B cell (primary cell): Measurements from ENCODE around the gene HMGN4. TPM values are rescaled to one million over a fixed set of nuclear protein-coding genes. Genes with fewer than 3 reads are reported as not detected.

Experiments
- ATAC-seq: fragments of 200-7000 bp; cut with Tn5 transposase; one replicate; pipeline ENCODE4 v1.10.0; 2021; ENCODE audit warnings: low read depth, mild to moderate bottlenecking, moderate number of reproducible peaks, moderate library complexity
- CTCF ChIA-PET: fragments of 350-600 bp; sonication (Branson Sonifier 250); formaldehyde crosslinking; loops from one replicate; lab custom pipeline; 2021; ENCODE audit warnings: antibody characterized with exemption, inconsistent platforms; lab: Charles Lee
- POLR2A ChIA-PET: fragments of 350-600 bp; sonication (Branson Sonifier 250); formaldehyde crosslinking; loops from one replicate; lab custom pipeline; 2021; ENCODE audit warnings: antibody characterized with exemption; lab: Charles Lee
- DNase-seq: peaks from one replicate; pipeline ENCODE4 v3.0.0; 2013
- H2AFZ ChIP-seq: 2 replicates; pipeline ENCODE4 v1.6.1; 2012; ENCODE audit warnings: mild to moderate bottlenecking, low read depth, low read length; ENCODE audit not compliant: insufficient read depth, poor library complexity, severe bottlenecking
- H3K27ac ChIP-seq, 2 donors: 1 replicate in 1 of 2; 2 replicates in 1 of 2; pipeline ENCODE4 v1.5.1; 2012 to 2013; ENCODE audit warnings: low read length in 2 of 2, mild to moderate bottlenecking in 2 of 2, moderate library complexity in 1 of 2
- H3K27me3 ChIP-seq, 4 experiments: fragments of 200-600 bp in 1 of 4; sonication (generic) in 1 of 4; replicated peaks in 1 of 4; 1 replicate in 2 of 4; 2 replicates in 2 of 4; pipeline versions ENCODE4 v1.6.1 to v1.7.0; 2013 to 2016; ENCODE audit warnings: low read length in 3 of 4, mild to moderate bottlenecking in 2 of 4, mixed read lengths in 1 of 4, moderate library complexity in 1 of 4; ENCODE audit not compliant: insufficient read depth in 4 of 4, control insufficient read depth in 3 of 4; ENCODE audit errors: control extremely low read depth in 1 of 4
- H3K36me3 ChIP-seq, 2 experiments: replicated peaks in 1 of 2; 1 replicate in 1 of 2; 2 replicates in 1 of 2; pipeline versions ENCODE4 v1.6.1 to v1.7.1; 2013; ENCODE audit warnings: low read length in 1 of 2; ENCODE audit not compliant: insufficient read depth in 2 of 2, control insufficient read depth in 1 of 2; ENCODE audit errors: control extremely low read depth in 1 of 2, extremely low read depth in 1 of 2
- H3K4me1 ChIP-seq, 2 donors: fragments of 200-600 bp in 1 of 2; sonication (generic) in 1 of 2; 1 replicate in 1 of 2; 2 replicates in 1 of 2; pipeline versions ENCODE4 v1.5.1 to v1.6.1; 2013 to 2017; ENCODE audit warnings: low read length in 2 of 2; ENCODE audit not compliant: control insufficient read depth in 2 of 2, insufficient read depth in 2 of 2
- H3K4me2 ChIP-seq: replicated peaks from 2 replicates; pipeline ENCODE3; 2012; ENCODE audit warnings: mild to moderate bottlenecking, low read depth, low read length; ENCODE audit not compliant: poor library complexity, severe bottlenecking
- H3K4me3 ChIP-seq, 5 experiments: fragments of 200-600 bp in 1 of 5; sonication (generic) in 1 of 5; 1 replicate in 3 of 5; 2 replicates in 2 of 5; pipeline versions ENCODE4 v1.5.1 to v1.7.0; 2011 to 2016; ENCODE audit warnings: low read length in 4 of 5, mild to moderate bottlenecking in 4 of 5, low read depth in 2 of 5, control low read depth in 1 of 5, moderate library complexity in 1 of 5; ENCODE audit not compliant: insufficient read depth in 1 of 5; ENCODE audit errors: control extremely low read depth in 1 of 5, extremely low read depth in 1 of 5
- H3K79me2 ChIP-seq: fragments of 200-600 bp; sonication (generic); one replicate; pipeline ENCODE4 v1.6.0; 2016; ENCODE audit warnings: low read length; ENCODE audit not compliant: control insufficient read depth, insufficient read depth
- H3K9ac ChIP-seq: fragments of 200-600 bp; sonication (generic); 2 replicates; pipeline ENCODE4 v1.6.1; 2017; ENCODE audit warnings: mild to moderate bottlenecking, low read length, moderate library complexity
- H3K9me3 ChIP-seq, 3 donors: one replicate each; pipeline versions ENCODE4 v1.6.1 to v1.7.1; 2013; ENCODE audit warnings: low read length in 2 of 3; ENCODE audit not compliant: control insufficient read depth in 2 of 3, insufficient read depth in 1 of 3; ENCODE audit errors: control extremely low read depth in 1 of 3
- H4K20me1 ChIP-seq: 2 replicates; pipeline ENCODE4 v1.6.0; 2012; ENCODE audit warnings: mild to moderate bottlenecking, low read length; ENCODE audit not compliant: insufficient read depth, control insufficient read depth, poor library complexity, severe bottlenecking
- H3K27ac Mint-ChIP-seq: one replicate; pipeline ENCODE4 v1.8.0; 2021; ENCODE audit warnings: mixed read lengths
- H3K27me3 Mint-ChIP-seq: one replicate; pipeline ENCODE4 v1.8.0; 2021; ENCODE audit warnings: mixed read lengths
- H3K4me1 Mint-ChIP-seq: one replicate; pipeline ENCODE4 v1.8.0; 2021; ENCODE audit warnings: mixed read lengths
- H3K4me3 Mint-ChIP-seq: one replicate; pipeline ENCODE4 v1.8.0; 2021; ENCODE audit warnings: mixed read lengths
- H3K9me3 Mint-ChIP-seq: one replicate; pipeline ENCODE4 v1.8.0; 2022; ENCODE audit warnings: mixed read lengths; ENCODE audit not compliant: insufficient read depth
- EZH2 ChIP-seq: IDR thresholded peaks from 2 replicates; pipeline ENCODE4 v1.6.1; 2012; ENCODE audit warnings: borderline replicate concordance, low read depth, mild to moderate bottlenecking, moderate library complexity, low read length; ENCODE audit not compliant: insufficient read depth, poor library complexity, severe bottlenecking
- WGBS: methylation state at CpG from one replicate; pipeline ENCODE4 v1.1.5; 2013; ENCODE audit warnings: missing lambda C conversion rate; ENCODE audit not compliant: insufficient coverage; 5-methylcytosine and 5-hydroxymethylcytosine counted together
- intact Hi-C: fragments of 100-400 bp; cut with micrococcal nuclease; formaldehyde crosslinking; loops from one replicate; pipeline ENCODE4 v1.10.0; 2022
- polyA plus RNA-seq: library from polyadenylated mRNA; depleted of rRNA; stranded (reverse); fragments of >200 nt; gene quantifications from 2 replicates; pipeline ENCODE4 v1.2.3, GENCODE V29; 2012
- total RNA-seq, 2 donors: library from RNA; stranded (reverse); fragments of 120-200 nt in 1 of 2; gene quantifications; 1 replicate in 1 of 2; 2 replicates in 1 of 2; pipeline versions ENCODE4 v1.2.3 to v1.2.4, GENCODE V29; 2013 to 2022
- TF ChIP-seq, protein P1 (sequence below): fragments of 200-600 bp; IDR thresholded peaks from one replicate; pipeline ENCODE4 v1.8.0; 2022; ENCODE audit warnings: antibody characterized with exemption, mild to moderate bottlenecking

The HMGN4 gene
- total and polyA plus RNA-seq, 2 donors (not counting 1 experiment from before 2014, with no cell fraction given): 37.7 to 81.1 TPM

DNA sequence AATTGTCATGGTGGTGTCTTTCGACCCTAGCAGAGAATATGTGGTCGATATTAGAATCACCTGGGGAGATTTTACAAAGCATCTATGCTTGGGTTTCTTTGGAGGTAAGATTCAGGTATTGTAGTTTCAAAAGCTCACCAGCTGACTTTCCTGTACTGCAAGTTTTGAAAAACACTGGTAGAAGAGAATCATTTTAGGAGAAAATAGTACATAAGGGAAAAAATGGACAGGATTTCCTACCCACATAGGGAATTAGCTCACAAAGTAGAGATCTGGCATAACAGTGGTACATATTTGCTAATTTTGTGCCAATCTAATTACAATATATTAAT is 31.2 kb downstream of the HMGN4 start:
- H3K4me2 ChIP-seq: peak overlapping the region; percentile 74
- H4K20me1 ChIP-seq: no peaks in the 10 kb centered on the region
- peaks cover 28% of the 10 kb centered on the region for H3K4me1 Mint-ChIP-seq

More for the DNA sequence above, 31.2 kb downstream of the HMGN4 start:
- Histone ChIP-seq H3K36me3 (no peaks in the 10 kb centered on the region), H3K27ac (no peak overlapping the region), H3K9ac (peak overlapping the region; percentile 73), H3K9me3 (no peaks in the 10 kb centered on the region), H3K79me2 (no peaks in the 10 kb centered on the region), H3K4me1 (peaks cover 14 to 17% of the 10 kb centered on the region in 2 donors), H2AFZ (peak overlapping the region; percentile 79), H3K27me3 (no peaks in the 10 kb centered on the region), H3K4me3 (peak overlapping the region in 4 of 5 experiments; percentile 49 to 82 (median 68))
- DNase-seq: no peak
- Mint-ChIP-seq H3K27me3 (peaks cover 3% of the 10 kb centered on the region), H3K4me3 (peak overlapping the region; percentile 97), H3K27ac (peak overlapping the region; percentile 100), H3K9me3 (no peaks in the 10 kb centered on the region)
- intact Hi-C loops: loop anchor here (2.0 to 5.0 kb wide), 2 partner anchors 227 to 395 kb away; no protein-coding TSS in a partner anchor
- TF ChIP-seq, protein P1, sequence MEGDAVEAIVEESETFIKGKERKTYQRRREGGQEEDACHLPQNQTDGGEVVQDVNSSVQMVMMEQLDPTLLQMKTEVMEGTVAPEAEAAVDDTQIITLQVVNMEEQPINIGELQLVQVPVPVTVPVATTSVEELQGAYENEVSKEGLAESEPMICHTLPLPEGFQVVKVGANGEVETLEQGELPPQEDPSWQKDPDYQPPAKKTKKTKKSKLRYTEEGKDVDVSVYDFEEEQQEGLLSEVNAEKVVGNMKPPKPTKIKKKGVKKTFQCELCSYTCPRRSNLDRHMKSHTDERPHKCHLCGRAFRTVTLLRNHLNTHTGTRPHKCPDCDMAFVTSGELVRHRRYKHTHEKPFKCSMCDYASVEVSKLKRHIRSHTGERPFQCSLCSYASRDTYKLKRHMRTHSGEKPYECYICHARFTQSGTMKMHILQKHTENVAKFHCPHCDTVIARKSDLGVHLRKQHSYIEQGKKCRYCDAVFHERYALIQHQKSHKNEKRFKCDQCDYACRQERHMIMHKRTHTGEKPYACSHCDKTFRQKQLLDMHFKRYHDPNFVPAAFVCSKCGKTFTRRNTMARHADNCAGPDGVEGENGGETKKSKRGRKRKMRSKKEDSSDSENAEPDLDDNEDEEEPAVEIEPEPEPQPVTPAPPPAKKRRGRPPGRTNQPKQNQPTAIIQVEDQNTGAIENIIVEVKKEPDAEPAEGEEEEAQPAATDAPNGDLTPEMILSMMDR: no peak
- no peak for TF ChIP-seq EZH2
- ATAC-seq: no peak
- CTCF ChIA-PET: interaction anchor here (0.9 to 9.5 kb wide), 12 partner anchors 15 to 410 kb away, joined by 3 to 132 read pairs (median 6); partner anchors contain the start of gene HMGN4
- POLR2A ChIA-PET: interaction anchor here (0.6 to 3.8 kb wide), 8 partner anchors 15 to 397 kb away, joined by 3 to 21 read pairs (median 3); a partner anchor contains a TSS
- 14% methylated on average over 1 of the region's 2 CpGs for WGBS
